ENCODE results near the gene PLA2G4D.

Gene PLA2G4D

DNA sequence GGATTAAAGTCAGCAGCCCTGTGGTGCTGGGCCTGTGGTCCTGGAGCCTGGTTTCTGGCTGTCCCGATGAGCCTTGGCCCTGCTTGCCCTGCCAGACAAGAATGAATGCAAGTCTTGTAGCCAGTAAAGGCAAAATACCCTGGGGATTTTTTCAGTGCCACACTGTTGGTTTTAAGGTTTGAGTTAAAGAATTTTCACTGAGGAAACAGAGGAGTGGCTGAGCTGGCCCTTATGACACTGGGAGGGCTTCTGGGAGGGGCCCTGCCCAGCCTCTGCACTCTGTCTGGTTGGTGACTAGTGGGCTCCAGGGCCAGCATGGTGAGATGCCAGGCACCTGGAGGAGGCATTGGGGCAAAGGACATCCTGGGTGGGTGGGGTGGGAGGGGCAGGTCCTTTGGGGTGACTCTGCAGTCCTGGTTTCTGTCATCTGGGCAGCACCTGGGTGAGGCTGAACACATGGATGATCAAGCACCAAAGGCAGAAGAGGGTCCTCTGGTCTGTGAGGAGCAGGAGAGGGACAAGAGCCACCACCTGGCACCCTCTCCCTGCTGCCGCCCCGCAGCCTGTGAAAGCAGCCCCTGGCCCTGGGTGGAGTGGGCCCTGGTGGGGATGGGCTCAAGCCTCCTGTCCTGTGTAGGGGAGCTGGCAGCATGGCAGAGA, 61.0 kb downstream of the PLA2G4D start:
- no peak overlapping the region for H3K4me3 ChIP-seq (ENCODE audit: control insufficient read depth, low read depth, low read length)
- DNase-seq (ENCODE audit: low read depth) = no peak
- TF ChIP-seq, protein P1, sequence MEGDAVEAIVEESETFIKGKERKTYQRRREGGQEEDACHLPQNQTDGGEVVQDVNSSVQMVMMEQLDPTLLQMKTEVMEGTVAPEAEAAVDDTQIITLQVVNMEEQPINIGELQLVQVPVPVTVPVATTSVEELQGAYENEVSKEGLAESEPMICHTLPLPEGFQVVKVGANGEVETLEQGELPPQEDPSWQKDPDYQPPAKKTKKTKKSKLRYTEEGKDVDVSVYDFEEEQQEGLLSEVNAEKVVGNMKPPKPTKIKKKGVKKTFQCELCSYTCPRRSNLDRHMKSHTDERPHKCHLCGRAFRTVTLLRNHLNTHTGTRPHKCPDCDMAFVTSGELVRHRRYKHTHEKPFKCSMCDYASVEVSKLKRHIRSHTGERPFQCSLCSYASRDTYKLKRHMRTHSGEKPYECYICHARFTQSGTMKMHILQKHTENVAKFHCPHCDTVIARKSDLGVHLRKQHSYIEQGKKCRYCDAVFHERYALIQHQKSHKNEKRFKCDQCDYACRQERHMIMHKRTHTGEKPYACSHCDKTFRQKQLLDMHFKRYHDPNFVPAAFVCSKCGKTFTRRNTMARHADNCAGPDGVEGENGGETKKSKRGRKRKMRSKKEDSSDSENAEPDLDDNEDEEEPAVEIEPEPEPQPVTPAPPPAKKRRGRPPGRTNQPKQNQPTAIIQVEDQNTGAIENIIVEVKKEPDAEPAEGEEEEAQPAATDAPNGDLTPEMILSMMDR (IDR thresholded peaks at IDR 0.05; ENCODE audit: control insufficient read depth, insufficient read depth, low read depth, low read length, missing control alignments) = no peak

DNA sequence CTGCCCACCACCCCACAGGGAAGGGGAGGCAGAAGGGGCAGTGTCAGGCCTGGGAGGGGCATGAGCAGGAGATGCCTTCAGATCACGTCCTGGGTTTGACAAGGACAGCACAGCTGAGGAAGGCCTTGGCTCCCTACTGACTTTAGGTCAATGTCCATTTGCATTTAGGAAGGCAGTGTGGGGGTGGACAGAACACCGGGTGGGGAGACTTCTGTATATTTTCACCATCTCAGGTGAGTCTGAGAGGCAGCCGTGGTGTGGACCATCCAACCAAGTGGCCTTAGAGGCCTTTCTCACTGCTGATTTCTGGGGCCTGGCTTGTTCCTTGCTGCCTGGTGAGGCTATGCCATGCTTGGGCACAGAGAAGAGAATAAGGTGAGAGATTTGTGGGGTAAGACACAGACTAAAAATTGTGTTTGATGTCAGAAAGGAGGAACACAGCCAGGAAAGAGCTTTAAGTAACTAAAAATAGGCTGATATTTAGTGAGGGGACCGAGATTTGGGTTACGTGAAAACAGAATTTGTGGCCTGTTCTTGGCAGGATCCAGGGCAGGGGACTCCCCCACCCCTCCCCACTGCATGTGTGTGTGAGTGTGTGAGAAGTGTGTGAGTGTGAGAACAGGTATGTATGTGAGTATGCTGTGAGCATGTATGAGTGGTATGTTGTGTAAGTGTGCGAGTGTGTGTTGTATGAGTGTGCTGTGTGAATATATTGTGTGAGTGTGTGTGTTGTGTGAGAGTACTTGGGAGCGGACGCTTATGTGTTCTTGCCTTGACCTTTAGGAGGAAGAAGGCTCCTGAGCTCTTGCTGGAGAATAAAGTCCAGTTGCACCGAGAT, 61.8 kb downstream of the PLA2G4D start:
- no peak for DNase-seq (ENCODE audit: low read depth)
- TF ChIP-seq, protein P1 (IDR thresholded peaks at IDR 0.05; ENCODE audit: control insufficient read depth, insufficient read depth, low read depth, low read length, missing control alignments) = no peak
- no peak overlapping the region for H3K4me3 ChIP-seq (ENCODE audit: control insufficient read depth, low read depth, low read length)

DNA sequence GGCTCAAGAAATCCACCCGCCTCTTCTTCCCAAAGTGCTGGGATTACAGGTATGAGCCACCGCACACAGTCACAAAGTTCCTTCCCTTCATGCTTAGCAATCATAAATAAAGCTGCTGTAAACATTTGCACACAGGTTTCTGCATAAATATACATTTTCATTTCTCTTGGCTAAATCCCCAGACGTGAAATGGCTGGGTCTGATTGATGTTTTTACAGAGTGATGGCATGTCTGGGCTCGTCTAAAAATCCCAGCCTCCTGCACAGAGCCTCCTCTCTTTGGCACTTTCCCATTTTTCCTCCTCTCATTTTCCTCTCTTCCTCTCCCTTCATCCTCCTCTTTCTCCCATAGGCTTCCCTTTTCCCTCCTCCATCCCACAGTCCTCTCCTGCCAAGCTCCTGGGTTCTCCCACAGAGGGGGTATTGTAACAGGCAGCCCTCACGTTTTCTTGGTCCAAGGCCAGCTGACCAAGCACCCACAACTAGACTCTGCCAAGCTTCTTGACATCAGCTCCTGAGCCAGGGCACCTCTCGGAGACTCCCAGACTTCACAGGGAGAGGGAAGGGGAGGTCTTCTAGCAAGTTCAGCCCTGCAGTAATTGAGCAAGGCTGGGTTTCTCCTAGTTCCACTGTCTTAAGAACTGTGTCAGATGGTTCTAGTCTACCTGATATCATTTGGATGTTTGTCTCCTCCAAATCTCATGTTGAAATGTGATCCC, 63.0 kb downstream of the PLA2G4D start:
- DNase-seq (ENCODE audit: low read depth) = no peak
- TF ChIP-seq, protein P1 (IDR thresholded peaks at IDR 0.05; ENCODE audit: control insufficient read depth, insufficient read depth, low read depth, low read length, missing control alignments) = no peak
- no peak overlapping the region for H3K4me3 ChIP-seq (ENCODE audit: control insufficient read depth, low read depth, low read length)

DNA sequence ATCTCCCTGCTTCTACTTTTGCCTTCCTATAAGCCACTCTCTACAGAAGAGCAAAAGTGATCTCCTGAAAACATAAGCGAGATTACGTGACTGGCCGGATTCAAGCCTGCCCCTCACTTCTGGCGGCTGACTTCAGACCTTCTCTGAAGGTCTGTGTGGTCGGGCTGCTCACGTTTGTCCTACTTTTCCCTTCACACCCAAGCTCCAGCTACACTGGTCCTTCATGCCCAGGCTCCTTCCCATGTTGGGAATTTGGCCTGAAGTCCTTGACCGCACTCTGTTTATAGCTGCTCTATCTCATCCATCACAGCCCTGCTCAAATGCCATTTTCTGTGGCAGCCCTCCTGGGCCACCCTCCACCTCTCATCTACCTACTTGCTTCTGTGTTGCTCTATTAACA, 66.8 kb downstream of the PLA2G4D start:
- DNase-seq (ENCODE audit: low read depth) = no peak
- TF ChIP-seq, protein P1 (IDR thresholded peaks at IDR 0.05; ENCODE audit: control insufficient read depth, insufficient read depth, low read depth, low read length, missing control alignments) = no peak
- no peak overlapping the region for H3K4me3 ChIP-seq (ENCODE audit: control insufficient read depth, low read depth, low read length)

DNA sequence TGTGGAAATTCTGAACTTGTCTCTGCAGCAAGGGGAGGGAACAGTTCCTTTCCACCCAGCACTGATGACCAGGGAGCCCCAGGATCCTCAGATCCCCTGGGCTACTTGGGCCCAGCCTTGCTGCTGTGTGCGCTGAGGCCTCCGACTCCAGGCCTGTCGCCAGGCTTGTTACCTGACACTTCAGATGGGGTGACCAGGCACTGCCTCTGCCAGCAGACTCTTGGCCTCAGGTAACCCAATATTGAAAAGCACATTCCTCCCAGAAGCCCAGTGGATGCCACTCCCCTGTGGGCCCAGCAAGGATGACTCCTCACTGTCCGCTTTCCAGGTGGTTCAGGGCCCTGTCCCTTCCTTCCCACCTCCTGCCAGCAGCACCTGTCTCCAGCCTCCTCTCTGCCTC, 70.1 kb downstream of the PLA2G4D start:
- TF ChIP-seq, protein P1 (IDR thresholded peaks at IDR 0.05; ENCODE audit: control insufficient read depth, insufficient read depth, low read depth, low read length, missing control alignments) = no peak
- no peak for DNase-seq (ENCODE audit: low read depth)
- no peak overlapping the region for H3K4me3 ChIP-seq (ENCODE audit: control insufficient read depth, low read depth, low read length)

DNA sequence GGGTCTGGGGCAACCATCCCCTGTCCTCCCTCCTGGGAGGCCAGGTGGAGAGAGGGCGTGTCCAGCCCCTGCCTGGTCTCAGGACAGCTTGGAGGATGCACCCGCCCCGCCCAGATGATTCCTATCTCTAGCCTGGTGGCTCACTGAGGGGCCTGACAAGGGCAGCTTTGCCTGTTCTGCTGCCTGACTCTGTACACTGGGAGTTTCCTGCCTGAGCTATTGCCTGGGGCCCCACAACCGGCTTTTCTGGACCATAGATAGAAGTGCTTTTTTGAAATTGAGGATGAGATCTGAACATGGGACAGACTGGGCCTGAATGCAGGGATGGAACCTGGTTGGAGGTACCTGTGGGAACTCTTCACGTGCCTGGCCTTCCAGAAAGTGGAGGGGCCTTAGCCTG, 72.8 kb downstream of the PLA2G4D start:
- DNase-seq (ENCODE audit: low read depth) = no peak
- H3K4me3 ChIP-seq (ENCODE audit: control insufficient read depth, low read depth, low read length) = no peak overlapping the region
- TF ChIP-seq, protein P1 (IDR thresholded peaks at IDR 0.05; ENCODE audit: control insufficient read depth, insufficient read depth, low read depth, low read length, missing control alignments) = no peak
